Loucy (cell line): ENCODE data around the gene RASGRP2.

Source experiments
- H2AFZ ChIP-seq: fragments of 200-600 bp; sonication (generic); 2 replicates; pipeline ENCODE4 v1.6.0; 2016; ENCODE audit warnings: antibody characterized with exemption, mild to moderate bottlenecking, low read length, moderate library complexity
- H3F3A ChIP-seq: fragments of 200-600 bp; 2 replicates; pipeline ENCODE4 v1.6.0; 2016; ENCODE audit warnings: antibody characterized with exemption, low read depth, mild to moderate bottlenecking
- H3K27me3 ChIP-seq: fragments of 200-600 bp; sonication (generic); 2 replicates; pipeline ENCODE4 v1.6.1; 2014; ENCODE audit warnings: low read length, mild to moderate bottlenecking; ENCODE audit not compliant: insufficient read depth, poor library complexity, severe bottlenecking
- H3K36me3 ChIP-seq: fragments of 200-600 bp; sonication (generic); 2 replicates; pipeline ENCODE4 v1.6.1; 2016; ENCODE audit warnings: low read length; ENCODE audit not compliant: insufficient read depth
- H3K4me1 ChIP-seq: fragments of 200-600 bp; sonication (generic); 2 replicates; pipeline ENCODE4 v1.5.1; 2014; ENCODE audit warnings: low read length, mild to moderate bottlenecking; ENCODE audit not compliant: insufficient read depth, poor library complexity, severe bottlenecking
- H3K4me2 ChIP-seq: fragments of 200-600 bp; sonication (generic); 2 replicates; pipeline ENCODE4 v1.6.0; 2014; ENCODE audit warnings: antibody characterized with exemption, low read length, low read depth, mild to moderate bottlenecking; ENCODE audit not compliant: poor library complexity, severe bottlenecking
- H3K4me3 ChIP-seq: fragments of 200-600 bp; sonication (generic); 2 replicates; pipeline ENCODE4 v1.5.1; 2014; ENCODE audit warnings: low read length, mild to moderate bottlenecking, mixed read lengths; ENCODE audit not compliant: poor library complexity, severe bottlenecking
- H3K79me2 ChIP-seq: fragments of 200-600 bp; sonication (generic); 2 replicates; pipeline ENCODE4 v1.6.1; 2014; ENCODE audit warnings: low read length; ENCODE audit not compliant: insufficient read depth
- H3K9ac ChIP-seq: fragments of 200-600 bp; sonication (generic); 2 replicates; pipeline ENCODE4 v1.6.0; 2014; ENCODE audit warnings: mild to moderate bottlenecking, low read depth, low read length, moderate library complexity; ENCODE audit not compliant: poor library complexity, severe bottlenecking
- H3K9me2 ChIP-seq: fragments of 200-600 bp; sonication (generic); replicated peaks from 2 replicates; pipeline ENCODE4 v1.6.1; 2016; ENCODE audit warnings: low read depth, low read length, mixed read lengths
- H3K9me3 ChIP-seq: fragments of 200-600 bp; sonication (generic); 2 replicates; pipeline ENCODE4 v1.6.1; 2014; ENCODE audit warnings: mild to moderate bottlenecking, antibody characterized with exemption, low read length, low read depth; ENCODE audit not compliant: insufficient read depth
- H4K20me1 ChIP-seq: fragments of 200-600 bp; sonication (generic); 2 replicates; pipeline ENCODE4 v1.6.0; 2014; ENCODE audit warnings: antibody characterized with exemption, low read length, mild to moderate bottlenecking; ENCODE audit not compliant: insufficient read depth, poor library complexity, severe bottlenecking
- EZH2phosphoT487 ChIP-seq: fragments of 200-600 bp; IDR thresholded peaks from 2 replicates; pipeline ENCODE4 v1.6.1; 2018; ENCODE audit warnings: antibody characterized with exemption, mild to moderate bottlenecking, moderate library complexity, borderline replicate concordance
- TF ChIP-seq, protein P1 (sequence below): fragments of 200-600 bp; sonication (generic); conservative IDR thresholded peaks from 2 replicates; pipeline ENCODE4 v1.5.1; 2014; ENCODE audit warnings: mild to moderate bottlenecking, antibody characterized with exemption, low read length

The RASGRP2 gene

DNA sequence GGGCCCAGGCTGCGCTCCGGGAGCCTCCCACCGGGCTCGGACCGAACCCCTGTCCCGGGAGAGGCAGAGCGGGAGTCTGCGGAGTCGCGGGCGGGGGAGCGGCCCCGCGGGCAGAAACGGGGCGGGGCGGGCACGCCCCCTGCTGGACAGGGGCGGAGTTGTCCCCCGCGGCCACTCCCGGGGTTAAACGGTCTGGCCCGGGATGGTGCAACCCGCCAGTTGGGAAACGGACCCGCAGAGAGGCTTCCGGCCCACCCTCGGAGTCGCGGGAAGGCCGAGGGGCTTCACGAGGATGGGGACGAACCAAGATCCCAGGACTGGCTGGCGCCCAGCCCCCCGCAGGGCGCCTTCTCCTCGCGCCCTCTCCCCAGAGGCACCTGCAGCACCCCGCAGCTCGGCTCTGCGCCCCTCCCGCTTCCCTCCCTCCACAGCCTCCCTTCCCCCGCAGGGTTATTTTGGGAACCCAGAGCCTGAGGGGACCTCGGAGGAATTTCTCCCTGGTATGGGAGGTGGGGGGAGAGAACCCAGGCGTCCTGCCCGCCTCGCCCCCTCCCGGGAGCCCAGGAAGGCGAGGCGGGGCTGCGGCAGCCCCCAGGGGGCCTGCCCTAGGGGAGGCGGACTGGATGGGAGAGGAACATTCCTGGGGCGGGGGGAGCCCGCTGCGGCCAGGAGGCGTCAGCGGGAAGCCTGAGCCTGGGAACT is 902 bp downstream of the RASGRP2 start:
- peaks cover 10% of the 10 kb centered on the region for H4K20me1 ChIP-seq
- H3K9me3 ChIP-seq = no peaks in the 10 kb centered on the region
- H3K36me3 ChIP-seq = no peaks in the 10 kb centered on the region; the same call in 1 of the 2 replicates
- H3K9me2 ChIP-seq = no peaks in the 10 kb centered on the region
- TF ChIP-seq, protein P1, sequence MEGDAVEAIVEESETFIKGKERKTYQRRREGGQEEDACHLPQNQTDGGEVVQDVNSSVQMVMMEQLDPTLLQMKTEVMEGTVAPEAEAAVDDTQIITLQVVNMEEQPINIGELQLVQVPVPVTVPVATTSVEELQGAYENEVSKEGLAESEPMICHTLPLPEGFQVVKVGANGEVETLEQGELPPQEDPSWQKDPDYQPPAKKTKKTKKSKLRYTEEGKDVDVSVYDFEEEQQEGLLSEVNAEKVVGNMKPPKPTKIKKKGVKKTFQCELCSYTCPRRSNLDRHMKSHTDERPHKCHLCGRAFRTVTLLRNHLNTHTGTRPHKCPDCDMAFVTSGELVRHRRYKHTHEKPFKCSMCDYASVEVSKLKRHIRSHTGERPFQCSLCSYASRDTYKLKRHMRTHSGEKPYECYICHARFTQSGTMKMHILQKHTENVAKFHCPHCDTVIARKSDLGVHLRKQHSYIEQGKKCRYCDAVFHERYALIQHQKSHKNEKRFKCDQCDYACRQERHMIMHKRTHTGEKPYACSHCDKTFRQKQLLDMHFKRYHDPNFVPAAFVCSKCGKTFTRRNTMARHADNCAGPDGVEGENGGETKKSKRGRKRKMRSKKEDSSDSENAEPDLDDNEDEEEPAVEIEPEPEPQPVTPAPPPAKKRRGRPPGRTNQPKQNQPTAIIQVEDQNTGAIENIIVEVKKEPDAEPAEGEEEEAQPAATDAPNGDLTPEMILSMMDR = peak; percentile 64
- TF ChIP-seq EZH2phosphoT487 = no peak
- peak overlapping the region; percentile 79 for H3K9ac ChIP-seq
- H3K79me2 ChIP-seq = peaks cover 34% of the 10 kb centered on the region
- H3F3A ChIP-seq = peaks cover 4% of the 10 kb centered on the region
- no peaks in the 10 kb centered on the region for H3K27me3 ChIP-seq
- H3K4me3 ChIP-seq = peak overlapping the region; percentile 93
- peak overlapping the region; percentile 78 for H2AFZ ChIP-seq
- peak overlapping the region; percentile 78 for H3K4me2 ChIP-seq
- peaks cover 52% of the 10 kb centered on the region for H3K4me1 ChIP-seq

GRCh38 chr11:64742087-64742888 is 1.7 kb downstream of the RASGRP2 start:
- Histone ChIP-seq H3K9ac (peak overlapping the region; percentile 79), H3K4me3 (peak overlapping the region; percentile 93), H3K4me2 (peak overlapping the region; percentile 78), H3K36me3 (no peaks in the 10 kb centered on the region; the same call in 1 of the 2 replicates), H4K20me1 (peaks cover 10% of the 10 kb centered on the region), H3K79me2 (peaks cover 34% of the 10 kb centered on the region), H3K27me3 (no peaks in the 10 kb centered on the region), H3K9me2 (no peaks in the 10 kb centered on the region), H3F3A (peaks cover 4% of the 10 kb centered on the region), H3K4me1 (peaks cover 52% of the 10 kb centered on the region), H2AFZ (no peak overlapping the region), H3K9me3 (no peaks in the 10 kb centered on the region)
- TF ChIP-seq, protein P1 = no peak
- TF ChIP-seq EZH2phosphoT487 = no peak

GRCh38 chr11:64741375-64742086 is 2.4 kb downstream of the RASGRP2 start:
- H3K4me1 ChIP-seq = peaks cover 45% of the 10 kb centered on the region
- peaks cover 4% of the 10 kb centered on the region for H3F3A ChIP-seq
- no peaks in the 10 kb centered on the region for H3K27me3 ChIP-seq
- TF ChIP-seq EZH2phosphoT487 = no peak
- TF ChIP-seq, protein P1 = no peak
- no peaks in the 10 kb centered on the region for H3K9me3 ChIP-seq
- peaks cover 10% of the 10 kb centered on the region for H4K20me1 ChIP-seq
- H3K36me3 ChIP-seq = peaks cover 5% of the 10 kb centered on the region; the same call in 1 of the 2 replicates
- H3K4me2 ChIP-seq = peak overlapping the region; percentile 78
- H2AFZ ChIP-seq = no peak overlapping the region
- H3K9me2 ChIP-seq = no peaks in the 10 kb centered on the region
- H3K79me2 ChIP-seq = peaks cover 34% of the 10 kb centered on the region
- H3K4me3 ChIP-seq = peak overlapping the region; percentile 93
- H3K9ac ChIP-seq = peak overlapping the region; percentile 79
